Stimulated activated CD8-positive, alpha-beta memory T cell treated with anti-CD3 and anti-CD28 coated beads, Interleukin-4, amount 100 ng/mL, for 1 hour (primary cell): ENCODE results near the gene RTL10.
"Not testable (repeated sequence)": the region's sequence is repeated elsewhere in the genome, so short reads cannot be mapped to it uniquely, and the experiment has no call there.

Experiments used
- DNase-seq, 2 donors: peaks; one replicate each; pipeline ENCODE4 v3.0.0-alpha.2; 2020; ENCODE audit warnings: low read depth in 2 of 2, low spot score in 1 of 2

RTL10 gene

DNA sequence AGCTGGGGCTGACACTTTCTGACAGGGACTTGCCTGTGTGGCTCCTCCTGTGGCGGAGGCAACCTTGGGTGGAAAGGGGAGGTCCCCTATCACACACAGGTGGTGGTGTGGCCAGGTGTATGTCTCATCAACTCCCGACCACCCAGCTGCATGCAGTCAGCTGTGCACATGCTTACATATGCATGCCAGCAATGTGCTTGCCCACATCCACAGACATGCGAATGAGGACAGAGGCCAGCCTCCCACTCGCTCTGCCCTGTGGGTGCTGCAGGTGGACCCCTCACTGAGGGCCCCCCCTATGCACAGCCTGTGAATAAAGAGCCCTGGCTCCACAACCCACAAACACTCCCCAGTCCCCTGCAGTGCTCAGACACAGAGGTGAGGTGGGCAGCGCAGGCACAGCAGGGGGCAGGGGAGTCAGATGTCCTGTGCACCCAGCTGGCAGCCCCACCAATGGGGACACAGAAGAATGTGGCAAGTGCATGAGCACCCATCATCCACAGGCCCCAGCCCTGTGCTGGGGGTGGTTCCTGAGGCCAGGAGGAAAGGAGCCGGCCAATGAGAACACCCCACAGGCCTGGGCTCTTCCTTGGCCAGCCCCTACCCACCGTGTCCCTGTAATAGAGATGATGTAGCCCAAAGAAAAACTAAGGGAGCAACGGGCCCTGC, 9.5 kb downstream of the RTL10 start:
- DNase-seq: no peak

DNA sequence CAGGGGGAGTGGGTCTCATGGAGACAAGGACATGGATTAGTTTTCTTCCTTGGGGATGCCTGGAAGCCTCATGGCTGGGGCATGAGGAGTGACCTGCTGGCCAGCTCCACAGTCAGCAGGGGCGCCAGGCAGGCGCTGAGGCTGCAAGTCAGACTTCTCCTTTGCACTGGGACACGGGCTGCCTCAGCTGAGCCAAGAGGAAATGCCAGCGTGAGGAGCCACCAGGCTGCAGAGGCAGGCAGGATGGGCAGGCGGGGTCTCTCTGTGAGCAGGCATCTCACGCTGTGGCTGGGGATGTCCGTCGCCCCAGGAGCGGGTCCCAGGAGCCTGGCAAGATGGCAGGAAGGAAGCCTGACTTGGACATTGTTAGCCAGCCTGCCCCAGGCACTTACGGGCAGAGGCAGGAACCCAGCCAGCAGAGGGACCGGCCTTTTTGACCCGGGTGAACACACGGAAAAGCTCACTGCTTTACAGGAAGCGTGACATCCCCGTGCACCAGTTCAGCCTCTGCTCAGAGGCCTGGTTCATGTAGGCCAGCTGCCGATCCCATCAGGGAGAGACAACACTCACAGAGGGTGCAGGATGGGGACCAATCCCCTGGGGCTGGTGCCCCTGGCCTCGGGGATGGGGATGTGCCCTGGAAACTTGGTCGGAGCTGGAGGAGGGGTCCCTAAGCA, 10.2 kb downstream of the RTL10 start:
- no peak for DNase-seq

GRCh38 chr22:19843857-19844376, 10.8 kb downstream of the RTL10 start:
- no peak for DNase-seq

- no peak for DNase-seq
These were observed 11.4 kb downstream of the RTL10 start for GRCh38 chr22:19843107-19843856.

DNA sequence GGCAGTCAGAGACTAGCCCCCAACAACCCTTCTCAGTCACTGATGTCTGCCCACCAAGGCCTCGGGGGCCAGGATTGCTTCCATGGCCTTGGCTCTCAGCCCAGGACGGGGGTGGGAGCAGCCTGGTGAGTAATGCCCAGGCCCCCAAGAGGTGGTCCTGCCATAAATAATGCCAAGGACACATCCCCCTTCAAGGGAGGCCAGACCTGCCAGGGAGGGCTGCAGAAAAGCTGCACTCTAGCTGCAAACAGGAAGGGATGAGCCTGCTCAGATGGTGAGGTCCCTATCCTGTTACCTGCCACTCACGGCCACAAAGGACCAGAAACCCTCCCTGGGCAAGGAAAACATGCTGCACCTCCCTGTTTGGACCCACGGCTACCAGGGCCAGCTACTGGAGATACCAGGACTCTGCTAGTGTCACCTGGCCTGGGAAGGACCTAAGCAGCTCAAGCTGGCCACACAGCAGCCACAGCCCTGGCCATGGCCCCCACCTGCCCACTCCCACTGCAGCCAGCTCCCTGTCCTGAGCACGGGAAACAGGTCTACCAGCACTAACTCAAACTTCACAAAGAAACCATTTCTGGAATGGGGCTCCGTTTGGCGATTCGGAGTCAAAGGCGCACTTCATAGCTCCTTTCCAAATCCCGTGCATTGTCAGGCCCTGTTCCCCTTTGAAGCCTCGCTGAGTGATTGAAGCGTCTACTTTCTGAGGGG, 12.1 kb downstream of the RTL10 start:
- DNase-seq: no peak

- no peak for DNase-seq
These were observed 12.9 kb downstream of the RTL10 start for GRCh38 chr22:19841641-19842392.

DNA sequence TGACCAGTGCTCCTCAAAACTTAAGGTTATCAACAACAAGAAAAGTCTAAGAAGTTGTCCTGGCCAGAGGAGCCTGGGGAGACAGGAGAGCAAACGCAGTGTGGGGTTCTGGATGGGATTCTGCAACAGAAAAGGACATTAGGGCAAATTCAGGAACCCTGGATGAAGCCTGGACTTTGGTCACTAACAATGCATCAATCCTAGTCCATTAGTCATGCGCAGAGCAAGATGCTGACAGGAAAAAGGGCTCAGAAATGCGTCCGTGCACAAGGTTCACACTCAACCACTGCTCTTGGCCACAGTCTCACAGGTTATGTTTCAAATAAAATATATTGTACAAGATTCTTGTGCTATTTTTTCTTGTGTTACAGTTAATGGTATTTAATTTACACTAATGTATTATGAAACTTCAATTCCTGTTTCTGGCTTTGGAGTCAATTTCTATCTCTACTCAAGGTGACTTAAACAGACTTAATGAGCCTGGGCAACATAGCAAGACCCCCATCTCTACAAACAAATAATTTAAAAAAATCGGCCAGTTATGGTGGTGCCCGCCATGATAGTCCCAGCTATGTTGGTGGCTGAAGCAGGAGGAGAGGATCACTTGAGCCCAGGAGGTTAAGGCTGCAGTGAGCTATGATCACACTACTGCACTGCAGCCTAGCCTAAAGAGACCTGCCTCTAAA, 13.6 kb downstream of the RTL10 start:
- no peak for DNase-seq

DNA sequence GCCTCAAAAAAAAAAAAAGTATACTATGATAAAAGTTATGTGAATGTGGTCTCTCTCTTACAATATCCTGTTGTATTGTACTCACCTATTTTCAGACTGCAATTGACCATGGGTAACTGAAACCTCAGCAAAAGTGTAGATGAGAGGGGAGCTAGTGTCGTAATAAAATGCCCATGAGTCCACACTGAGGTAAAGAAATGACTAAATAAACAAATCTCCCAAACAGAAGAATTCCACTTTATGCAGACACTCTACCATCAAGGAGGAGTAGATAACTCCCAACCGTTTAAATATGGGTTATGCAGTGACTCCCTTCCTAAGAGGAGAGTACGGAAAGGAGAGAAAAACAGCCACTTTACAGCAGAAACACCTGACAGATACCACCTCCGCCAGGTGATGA, 14.6 kb downstream of the RTL10 start:
- no peak for DNase-seq

DNA sequence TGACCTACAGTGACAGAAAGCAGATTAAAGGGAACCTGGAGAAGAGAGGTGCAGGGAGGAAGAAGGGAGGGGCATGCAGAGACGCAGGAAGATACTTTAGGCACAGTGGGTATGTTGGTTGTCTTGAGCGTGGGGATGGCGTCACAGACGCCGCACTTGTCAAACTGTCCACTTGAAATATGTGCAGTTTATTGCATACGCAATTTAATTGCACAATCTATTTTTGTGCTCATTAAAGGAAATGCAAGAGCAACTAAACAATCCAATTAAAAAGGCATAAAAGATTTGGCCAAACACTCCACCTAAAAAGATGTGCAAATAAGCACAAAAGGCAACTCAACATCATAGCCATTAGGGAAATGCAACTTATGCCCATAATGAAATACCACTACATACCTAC, 16.8 kb downstream of the RTL10 start:
- no peak for DNase-seq

GRCh38 chr22:19836512-19836911, 18.2 kb downstream of the RTL10 start:
- no peak for DNase-seq

- DNase-seq: no peak
These were observed 20.1 kb downstream of the RTL10 start for GRCh38 chr22:19834599-19834998.

- DNase-seq: not testable (repeated sequence)
These were observed 21.3 kb downstream of the RTL10 start for GRCh38 chr22:19833327-19833726.

- no peak for DNase-seq
These were observed 22.1 kb downstream of the RTL10 start for GRCh38 chr22:19832476-19833108.

- DNase-seq: not testable (repeated sequence)
These were observed 22.7 kb downstream of the RTL10 start for GRCh38 chr22:19831979-19832378.

DNA sequence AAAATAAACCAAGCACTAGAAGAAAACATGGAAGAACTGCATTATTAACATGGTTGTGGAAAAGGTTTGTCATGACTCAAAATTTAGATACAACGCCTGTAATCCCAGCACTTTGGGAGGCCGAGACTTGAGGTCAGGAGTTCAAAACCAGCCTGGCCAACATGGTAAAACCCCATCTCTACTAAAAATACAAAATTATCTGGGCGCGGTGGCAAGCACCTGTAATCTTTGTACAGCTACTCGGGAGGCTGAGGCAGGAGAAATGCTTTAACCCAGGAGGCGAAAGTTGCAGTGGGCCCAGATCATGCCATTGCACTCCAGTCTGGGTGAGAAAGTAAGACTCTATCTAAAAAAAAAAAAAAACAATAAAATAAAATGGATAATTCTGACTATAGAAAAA, 23.7 kb downstream of the RTL10 start:
- DNase-seq: no peak

GRCh38 chr22:19828035-19828401, 26.7 kb downstream of the RTL10 start:
- DNase-seq: no peak

DNA sequence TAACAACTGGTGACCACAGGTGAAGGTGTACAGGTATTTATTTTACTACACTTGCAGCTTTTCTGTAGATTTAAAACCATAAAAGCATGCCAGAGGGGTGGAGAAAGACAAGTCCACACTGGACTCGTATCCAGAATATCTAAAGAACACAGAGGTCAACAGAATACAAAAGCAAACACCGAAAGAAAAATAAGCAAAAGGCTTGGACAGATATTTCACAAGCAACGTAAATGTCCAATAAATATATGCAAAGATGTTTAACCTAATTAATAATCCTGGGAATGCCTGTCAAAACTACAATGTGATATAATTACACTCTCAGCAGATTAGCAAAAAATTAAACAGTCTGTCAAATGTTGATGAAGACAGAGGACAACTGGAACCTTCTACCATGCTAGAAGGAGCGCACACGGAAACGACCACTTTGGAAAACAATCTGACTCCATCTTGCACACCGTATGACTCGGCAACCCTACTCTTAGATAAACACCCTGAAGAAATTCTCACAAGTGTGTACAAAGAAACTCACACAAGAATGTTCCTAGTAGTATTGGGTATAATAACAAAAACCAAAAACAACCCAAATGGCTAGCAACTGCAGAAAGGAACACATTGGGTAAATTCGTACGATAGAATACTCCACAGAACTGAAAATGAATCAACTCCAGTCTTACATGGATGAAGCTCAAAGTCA, 27.2 kb downstream of the RTL10 start:
- DNase-seq: no peak

DNA sequence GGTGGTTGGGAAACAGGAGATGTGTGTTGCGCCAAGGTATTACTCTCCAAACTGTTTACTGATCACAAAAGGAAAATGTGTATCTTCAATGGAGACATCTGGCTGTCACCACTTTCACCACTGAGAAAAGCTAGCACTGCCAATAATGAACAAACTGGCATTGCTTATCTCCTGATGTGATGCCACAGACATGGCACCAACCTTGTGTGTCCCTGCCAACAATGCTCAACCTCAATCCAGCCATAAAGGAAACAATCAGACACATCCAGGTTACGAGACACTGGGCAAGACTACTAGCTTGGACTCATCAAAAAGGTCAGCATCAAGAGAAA, 28.1 kb downstream of the RTL10 start:
- no peak for DNase-seq

GRCh38 chr22:19825904-19826618, 28.6 kb downstream of the RTL10 start:
- no peak for DNase-seq
